HepG2 (cell line): Measurements from ENCODE around the gene ARFGAP2. TPM values are rescaled to one million over a fixed set of nuclear protein-coding genes. Genes with fewer than 3 reads are reported as not detected.

Source experiments
- ASH2L ChIP-seq: fragments of 300-600, 200-600 bp; sonication (generic); IDR thresholded peaks from 2 replicates; pipeline ENCODE4 v1.7.0; 2017; ENCODE audit warnings: low read depth, mild to moderate bottlenecking, moderate library complexity, mixed read lengths, low read length; ENCODE audit not compliant: insufficient read length
- EEA1 ChIP-seq: sonication (generic); formaldehyde crosslinking; IDR thresholded peaks from 2 replicates; pipeline ENCODE4 v1.5.1; 2020; ENCODE audit warnings: mild to moderate bottlenecking, missing genetic modification reagents, borderline replicate concordance
- EP300 ChIP-seq, 3 experiments: sonication (generic) in 1 of 3; formaldehyde crosslinking in 1 of 3; IDR thresholded peaks; 2 replicates each; pipeline versions ENCODE4 v1.5.1 to v1.6.1; 2011 to 2020; ENCODE audit warnings: low read depth in 2 of 3, low read length in 2 of 3, borderline replicate concordance in 1 of 3, improper control_type of control experiment in 1 of 3, mild to moderate bottlenecking in 1 of 3, missing genetic modification reagents in 1 of 3, moderate library complexity in 1 of 3
- NFYB ChIP-seq: sonication (generic); formaldehyde crosslinking; IDR thresholded peaks from 2 replicates; pipeline ENCODE4 v1.4.0; 2020; ENCODE audit warnings: missing genetic modification reagents
- PCBP1 ChIP-seq: fragments of 200-400 bp; formaldehyde crosslinking; IDR thresholded peaks from 2 replicates; pipeline ENCODE4 v1.6.1; 2017; ENCODE audit warnings: mild to moderate bottlenecking, low read depth, low read length, borderline replicate concordance
- SMARCC2 ChIP-seq: fragments of 450-650 bp; IDR thresholded peaks from 2 replicates; pipeline ENCODE4 v1.6.1; 2017; ENCODE audit warnings: antibody characterized with exemption, mild to moderate bottlenecking
- ZKSCAN8 ChIP-seq: IDR thresholded peaks from 2 replicates; pipeline ENCODE4 v1.6.1; 2016; ENCODE audit warnings: borderline replicate concordance, missing genetic modification reagents, missing compliant biosample characterization
- ZNF550 ChIP-seq: sonication (generic); formaldehyde crosslinking; IDR thresholded peaks from 2 replicates; pipeline ENCODE4 v1.4.0; 2020; ENCODE audit warnings: mild to moderate bottlenecking, missing genetic modification reagents, borderline replicate concordance
- ZNF7 ChIP-seq: IDR thresholded peaks from 2 replicates; pipeline ENCODE4 v1.6.1; 2016; ENCODE audit warnings: missing biosample characterization, missing genetic modification reagents
- polyA plus RNA-seq, 8 experiments: library from polyadenylated mRNA; depleted of rRNA in 3 of 8; stranded (reverse) in 7 of 8; unstranded in 1 of 8; fragments of >200 nt; fragmentation: Illumina TruSeq in 4 of 8; extraction: Trizol in 4 of 8; gene quantifications; 2 replicates each; pipeline versions ENCODE4 v1.2.1 to v1.2.3, GENCODE V29; 2011 to 2016; ENCODE audit warnings: low read depth in 4 of 8, missing spikeins in 1 of 8, mixed read lengths in 1 of 8; ENCODE audit not compliant: insufficient read depth in 1 of 8
- total RNA-seq, 5 experiments: library from RNA; depleted of rRNA; stranded (reverse); fragments of >200 nt; fragmentation: Illumina TruSeq; extraction: Trizol; gene quantifications; 2 replicates each; pipeline ENCODE4 v1.2.3, GENCODE V29; 2016; ENCODE audit warnings: low read depth in 1 of 5
- TF ChIP-seq, protein P1 (sequence below), 2 experiments: sonication (generic) in 1 of 2; formaldehyde crosslinking in 1 of 2; IDR thresholded peaks; 2 replicates each; pipeline versions ENCODE4 v1.6.1 to v1.9.0; 2014 to 2022; ENCODE audit warnings: antibody characterized with exemption in 1 of 2, borderline replicate concordance in 1 of 2, inconsistent platforms in 1 of 2, low read depth in 1 of 2, missing genetic modification reagents in 1 of 2
- TF ChIP-seq, protein P2 (sequence below): sonication (generic); formaldehyde crosslinking; IDR thresholded peaks from 2 replicates; pipeline ENCODE4 v1.4.0; 2020; ENCODE audit warnings: missing genetic modification reagents, mild to moderate bottlenecking, borderline replicate concordance
- TF ChIP-seq, protein P3 (sequence below): sonication (generic); formaldehyde crosslinking; IDR thresholded peaks from 2 replicates; pipeline ENCODE4 v1.5.1; 2020; ENCODE audit warnings: missing genetic modification reagents, mild to moderate bottlenecking, borderline replicate concordance
- TF ChIP-seq, protein P4 (sequence below): sonication (generic); formaldehyde crosslinking; IDR thresholded peaks from 2 replicates; pipeline ENCODE4 v1.5.0; 2020; ENCODE audit warnings: mild to moderate bottlenecking, missing genetic modification reagents

ARFGAP2 gene
- total and polyA plus RNA-seq, 2 of the 13 experiments (the other 11 are each of a cell fraction or from before 2014, with no cell fraction given) = 32.3 to 75.3 TPM

DNA sequence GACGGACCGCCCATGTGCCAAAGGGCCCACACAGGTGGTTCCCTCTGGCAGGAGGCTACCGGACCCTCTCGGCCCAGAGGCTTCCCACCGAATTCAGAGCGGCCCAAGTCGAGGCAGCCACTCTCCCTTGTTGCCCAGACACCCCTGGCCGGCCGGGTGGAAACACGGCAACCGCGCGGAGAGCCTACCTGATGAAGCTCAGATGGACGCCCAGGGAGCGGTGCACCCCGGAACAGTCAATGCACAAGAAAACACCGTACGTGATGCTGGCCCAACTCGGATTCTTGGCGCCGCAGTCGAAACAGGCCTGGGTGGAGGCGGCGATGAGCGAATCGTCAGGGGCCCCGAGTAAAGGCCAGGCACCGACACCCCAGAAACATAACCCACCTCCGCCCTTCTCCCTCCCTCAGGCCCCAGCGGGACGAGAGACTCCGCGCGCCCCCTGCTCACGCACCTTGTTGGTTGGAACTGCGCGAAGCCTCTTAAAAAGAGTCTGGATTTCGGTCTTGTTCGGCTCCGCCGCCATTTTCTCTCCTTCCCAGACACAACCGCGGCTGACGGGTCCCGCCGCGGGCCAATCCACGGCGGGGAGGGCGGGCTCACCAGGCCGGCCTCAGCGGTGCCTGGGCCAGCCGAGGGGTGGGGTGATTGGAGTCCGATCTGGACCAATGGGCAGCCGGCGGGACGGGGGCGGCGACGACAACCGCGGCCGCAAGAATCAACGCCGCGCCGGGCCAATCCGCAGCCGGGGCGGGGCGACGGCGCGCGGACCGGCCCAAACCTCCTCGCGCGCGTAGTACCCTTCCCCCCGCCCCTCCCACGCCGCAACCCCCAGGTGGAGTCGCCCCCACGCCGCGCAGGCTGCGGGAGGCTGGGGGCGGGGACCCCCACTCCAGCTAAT lies at the start of gene ARFGAP2 (continued):
- TF ChIP-seq, protein P1, sequence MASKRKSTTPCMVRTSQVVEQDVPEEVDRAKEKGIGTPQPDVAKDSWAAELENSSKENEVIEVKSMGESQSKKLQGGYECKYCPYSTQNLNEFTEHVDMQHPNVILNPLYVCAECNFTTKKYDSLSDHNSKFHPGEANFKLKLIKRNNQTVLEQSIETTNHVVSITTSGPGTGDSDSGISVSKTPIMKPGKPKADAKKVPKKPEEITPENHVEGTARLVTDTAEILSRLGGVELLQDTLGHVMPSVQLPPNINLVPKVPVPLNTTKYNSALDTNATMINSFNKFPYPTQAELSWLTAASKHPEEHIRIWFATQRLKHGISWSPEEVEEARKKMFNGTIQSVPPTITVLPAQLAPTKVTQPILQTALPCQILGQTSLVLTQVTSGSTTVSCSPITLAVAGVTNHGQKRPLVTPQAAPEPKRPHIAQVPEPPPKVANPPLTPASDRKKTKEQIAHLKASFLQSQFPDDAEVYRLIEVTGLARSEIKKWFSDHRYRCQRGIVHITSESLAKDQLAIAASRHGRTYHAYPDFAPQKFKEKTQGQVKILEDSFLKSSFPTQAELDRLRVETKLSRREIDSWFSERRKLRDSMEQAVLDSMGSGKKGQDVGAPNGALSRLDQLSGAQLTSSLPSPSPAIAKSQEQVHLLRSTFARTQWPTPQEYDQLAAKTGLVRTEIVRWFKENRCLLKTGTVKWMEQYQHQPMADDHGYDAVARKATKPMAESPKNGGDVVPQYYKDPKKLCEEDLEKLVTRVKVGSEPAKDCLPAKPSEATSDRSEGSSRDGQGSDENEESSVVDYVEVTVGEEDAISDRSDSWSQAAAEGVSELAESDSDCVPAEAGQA (IDR thresholded peaks at IDR 0.05; ENCODE audit: low read depth) = peak; percentile 68
- TF ChIP-seq, protein P1 (CRISPR knock-in tag; IDR thresholded peaks at IDR 0.05; ENCODE audit: borderline replicate concordance) = no peak; the same call in 1 of the 2 replicates
- TF ChIP-seq, protein P2, sequence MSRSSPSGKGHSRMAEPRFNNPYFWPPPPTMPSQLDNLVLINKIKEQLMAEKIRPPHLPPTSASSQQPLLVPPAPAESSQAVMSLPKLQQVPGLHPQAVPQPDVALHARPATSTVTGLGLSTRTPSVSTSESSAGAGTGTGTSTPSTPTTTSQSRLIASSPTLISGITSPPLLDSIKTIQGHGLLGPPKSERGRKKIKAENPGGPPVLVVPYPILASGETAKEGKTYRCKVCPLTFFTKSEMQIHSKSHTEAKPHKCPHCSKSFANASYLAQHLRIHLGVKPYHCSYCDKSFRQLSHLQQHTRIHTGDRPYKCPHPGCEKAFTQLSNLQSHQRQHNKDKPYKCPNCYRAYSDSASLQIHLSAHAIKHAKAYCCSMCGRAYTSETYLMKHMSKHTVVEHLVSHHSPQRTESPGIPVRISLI (CRISPR knock-in tag) = 0 out of 2 replicates have a peak, but pooled peaks have one; percentile 7
- TF ChIP-seq, protein P3, sequence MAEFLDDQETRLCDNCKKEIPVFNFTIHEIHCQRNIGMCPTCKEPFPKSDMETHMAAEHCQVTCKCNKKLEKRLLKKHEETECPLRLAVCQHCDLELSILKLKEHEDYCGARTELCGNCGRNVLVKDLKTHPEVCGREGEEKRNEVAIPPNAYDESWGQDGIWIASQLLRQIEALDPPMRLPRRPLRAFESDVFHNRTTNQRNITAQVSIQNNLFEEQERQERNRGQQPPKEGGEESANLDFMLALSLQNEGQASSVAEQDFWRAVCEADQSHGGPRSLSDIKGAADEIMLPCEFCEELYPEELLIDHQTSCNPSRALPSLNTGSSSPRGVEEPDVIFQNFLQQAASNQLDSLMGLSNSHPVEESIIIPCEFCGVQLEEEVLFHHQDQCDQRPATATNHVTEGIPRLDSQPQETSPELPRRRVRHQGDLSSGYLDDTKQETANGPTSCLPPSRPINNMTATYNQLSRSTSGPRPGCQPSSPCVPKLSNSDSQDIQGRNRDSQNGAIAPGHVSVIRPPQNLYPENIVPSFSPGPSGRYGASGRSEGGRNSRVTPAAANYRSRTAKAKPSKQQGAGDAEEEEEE (CRISPR knock-in tag) = no peak
- TF ChIP-seq EP300 (IDR thresholded peaks at IDR 0.05; ENCODE audit: low read depth in 2 of 2, low read length in 2 of 2) (no peak), EP300 (CRISPR knock-in tag; IDR thresholded peaks at IDR 0.05; ENCODE audit: borderline replicate concordance) (no peak; the same call in 1 of the 2 replicates), EEA1 (CRISPR knock-in tag) (no peak), ASH2L (peak; percentile 81), PCBP1 (no peak), SMARCC2 (no peak), NFYB (CRISPR knock-in tag) (peak; percentile 88), ZKSCAN8 (no peak), ZNF550 (CRISPR knock-in tag) (no peak), ZNF7 (CRISPR knock-in tag) (no peak)
- TF ChIP-seq, protein P4, sequence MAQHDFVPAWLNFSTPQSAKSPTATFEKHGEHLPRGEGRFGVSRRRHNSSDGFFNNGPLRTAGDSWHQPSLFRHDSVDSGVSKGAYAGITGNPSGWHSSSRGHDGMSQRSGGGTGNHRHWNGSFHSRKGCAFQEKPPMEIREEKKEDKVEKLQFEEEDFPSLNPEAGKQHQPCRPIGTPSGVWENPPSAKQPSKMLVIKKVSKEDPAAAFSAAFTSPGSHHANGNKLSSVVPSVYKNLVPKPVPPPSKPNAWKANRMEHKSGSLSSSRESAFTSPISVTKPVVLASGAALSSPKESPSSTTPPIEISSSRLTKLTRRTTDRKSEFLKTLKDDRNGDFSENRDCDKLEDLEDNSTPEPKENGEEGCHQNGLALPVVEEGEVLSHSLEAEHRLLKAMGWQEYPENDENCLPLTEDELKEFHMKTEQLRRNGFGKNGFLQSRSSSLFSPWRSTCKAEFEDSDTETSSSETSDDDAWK (CRISPR knock-in tag) = no peak
